Fibroblast of mammary gland (primary cell): Measurements from ENCODE around the gene RBM19.

Source experiments
- DNase-seq: peaks from one replicate; pipeline ENCODE4 v3.0.0-alpha.2; 2010; ENCODE audit warnings: low read depth
- H3K4me3 ChIP-seq: 2 replicates; pipeline ENCODE4 v1.5.1; 2011; ENCODE audit warnings: low read depth, mild to moderate bottlenecking, low read length, moderate library complexity; ENCODE audit not compliant: control insufficient read depth
- TF ChIP-seq, protein P1 (sequence below): conservative IDR thresholded peaks from 2 replicates; pipeline ENCODE4 v1.5.1; 2011; ENCODE audit warnings: low read depth, low read length, inconsistent platforms; ENCODE audit not compliant: control insufficient read depth, insufficient read depth

Gene RBM19

DNA sequence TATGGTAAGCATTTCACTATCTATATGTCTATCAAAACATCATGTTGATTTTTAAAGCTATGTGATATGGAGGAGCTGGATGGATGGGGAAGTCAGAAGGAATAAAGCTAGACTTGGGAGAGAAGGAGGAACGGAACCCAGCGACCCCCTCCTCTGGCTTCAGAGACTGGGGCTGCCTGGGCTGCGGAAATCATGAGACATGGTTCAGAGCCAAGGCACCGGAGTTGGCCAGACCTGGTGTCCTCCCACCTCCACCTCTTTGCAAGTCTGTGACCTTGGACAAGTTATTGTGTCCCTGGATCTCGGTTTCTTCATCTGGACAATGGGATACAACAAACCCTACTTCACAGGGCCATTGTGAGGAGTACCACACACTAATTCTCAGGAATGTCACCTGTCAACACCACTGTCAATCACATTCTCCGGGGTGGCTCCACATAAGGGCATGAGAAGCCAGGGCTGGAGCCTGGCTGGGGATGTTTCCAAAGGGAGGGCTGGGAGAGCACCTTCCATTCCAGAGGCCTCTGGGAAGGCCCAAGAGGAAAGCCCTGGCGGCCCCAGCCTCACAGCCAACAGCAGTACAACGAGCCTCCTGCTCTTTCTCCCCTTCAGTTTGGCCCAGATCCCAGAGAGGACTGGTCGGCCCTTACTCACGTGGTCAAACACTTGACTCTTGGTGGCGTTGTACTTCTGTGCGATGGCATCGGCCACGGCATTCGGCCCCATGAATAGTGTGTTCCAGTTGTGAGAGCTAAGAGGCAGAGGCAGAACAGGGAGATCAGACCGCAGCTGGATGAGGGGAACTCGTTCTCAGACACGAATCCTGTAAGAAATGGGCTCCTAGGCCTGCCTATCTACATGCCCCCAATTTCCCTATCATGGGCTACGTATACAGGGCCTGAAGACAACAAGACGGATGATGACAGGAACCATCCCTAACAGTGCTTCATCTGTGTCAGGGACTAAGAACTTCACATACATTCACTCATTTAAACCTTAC, 20.7 kb downstream of the RBM19 start:
- TF ChIP-seq, protein P1, sequence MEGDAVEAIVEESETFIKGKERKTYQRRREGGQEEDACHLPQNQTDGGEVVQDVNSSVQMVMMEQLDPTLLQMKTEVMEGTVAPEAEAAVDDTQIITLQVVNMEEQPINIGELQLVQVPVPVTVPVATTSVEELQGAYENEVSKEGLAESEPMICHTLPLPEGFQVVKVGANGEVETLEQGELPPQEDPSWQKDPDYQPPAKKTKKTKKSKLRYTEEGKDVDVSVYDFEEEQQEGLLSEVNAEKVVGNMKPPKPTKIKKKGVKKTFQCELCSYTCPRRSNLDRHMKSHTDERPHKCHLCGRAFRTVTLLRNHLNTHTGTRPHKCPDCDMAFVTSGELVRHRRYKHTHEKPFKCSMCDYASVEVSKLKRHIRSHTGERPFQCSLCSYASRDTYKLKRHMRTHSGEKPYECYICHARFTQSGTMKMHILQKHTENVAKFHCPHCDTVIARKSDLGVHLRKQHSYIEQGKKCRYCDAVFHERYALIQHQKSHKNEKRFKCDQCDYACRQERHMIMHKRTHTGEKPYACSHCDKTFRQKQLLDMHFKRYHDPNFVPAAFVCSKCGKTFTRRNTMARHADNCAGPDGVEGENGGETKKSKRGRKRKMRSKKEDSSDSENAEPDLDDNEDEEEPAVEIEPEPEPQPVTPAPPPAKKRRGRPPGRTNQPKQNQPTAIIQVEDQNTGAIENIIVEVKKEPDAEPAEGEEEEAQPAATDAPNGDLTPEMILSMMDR, result no peak
- DNase-seq, result no peak
- no peak overlapping the region for H3K4me3 ChIP-seq

DNA sequence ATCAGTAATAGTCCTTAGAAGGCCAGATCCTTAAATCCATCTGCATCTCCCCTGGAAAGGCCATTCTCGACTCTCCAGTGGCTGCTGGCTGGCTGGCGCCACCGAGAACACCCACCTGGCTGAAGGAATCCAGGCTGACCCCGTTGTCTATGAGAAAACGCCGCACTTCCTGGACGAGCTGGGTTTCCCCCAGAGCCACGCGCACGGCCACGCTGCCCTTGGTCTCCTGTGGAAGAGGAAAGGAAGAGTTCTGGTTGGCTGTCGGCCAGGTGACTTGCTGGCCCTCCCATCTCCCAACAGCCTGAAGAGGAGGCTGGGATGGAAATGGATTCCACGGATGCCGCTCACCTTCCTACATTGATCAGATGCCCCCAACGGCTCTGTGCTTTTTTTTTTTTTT, 23.9 kb downstream of the RBM19 start:
- DNase-seq, result no peak
- TF ChIP-seq, protein P1, result no peak
- H3K4me3 ChIP-seq, result no peak overlapping the region

DNA sequence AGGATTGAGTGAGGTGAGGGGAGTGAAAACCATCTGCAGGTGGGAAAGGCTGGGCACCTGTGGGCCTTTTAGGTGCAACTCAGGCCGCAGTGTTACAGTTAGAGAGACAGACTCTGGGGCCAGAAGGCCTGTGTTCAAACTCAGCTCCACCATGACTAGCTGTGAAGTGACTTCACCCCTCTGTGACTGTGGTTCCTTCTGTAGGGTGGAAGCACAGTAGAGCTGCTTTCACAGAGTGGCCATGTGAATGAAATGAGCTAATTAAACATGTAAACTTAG, 25.0 kb downstream of the RBM19 start:
- TF ChIP-seq, protein P1, result no peak
- no peak overlapping the region for H3K4me3 ChIP-seq
- DNase-seq, result no peak

DNA sequence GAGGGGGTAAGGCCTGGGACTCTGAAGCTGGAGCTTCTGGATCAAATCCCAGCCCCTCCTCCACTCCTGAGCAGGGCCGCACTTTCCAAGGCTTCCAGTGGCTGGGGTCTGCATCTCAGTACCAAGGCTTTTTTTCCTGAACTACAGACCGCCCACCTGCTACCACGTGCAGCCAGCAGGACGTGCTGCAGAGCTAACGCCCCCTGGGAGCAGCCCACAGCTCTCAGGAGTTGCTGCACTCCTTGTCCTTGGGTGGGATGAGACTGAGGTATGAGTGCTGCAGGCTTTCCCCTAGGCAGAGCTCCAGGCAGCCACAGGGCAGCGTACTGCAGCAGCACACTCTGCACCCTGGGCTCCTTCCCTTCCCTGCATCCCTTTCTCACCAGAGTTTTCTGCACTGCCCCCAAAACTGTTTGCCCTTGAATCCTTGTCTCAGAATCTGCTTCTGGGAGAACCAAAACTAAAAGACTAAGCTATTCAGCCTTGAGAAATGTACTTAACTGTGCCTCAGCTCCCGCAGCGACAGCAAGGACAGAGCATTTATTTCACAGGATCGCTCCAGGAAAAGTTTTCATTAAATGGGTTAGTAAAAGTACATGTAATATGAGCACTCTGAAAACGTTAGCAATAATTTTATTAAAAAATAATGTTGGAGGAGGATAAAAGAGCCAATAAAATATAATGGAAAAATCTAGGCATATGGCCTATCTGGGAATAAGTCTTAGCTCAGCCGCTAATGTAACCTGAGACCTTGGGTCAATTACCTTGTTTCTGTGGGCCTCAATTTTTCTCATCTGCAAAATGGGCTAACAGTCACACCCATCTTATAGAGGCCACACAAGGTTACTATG, 25.5 kb downstream of the RBM19 start:
- TF ChIP-seq, protein P1, result no peak
- no peak overlapping the region for H3K4me3 ChIP-seq
- no peak for DNase-seq

DNA sequence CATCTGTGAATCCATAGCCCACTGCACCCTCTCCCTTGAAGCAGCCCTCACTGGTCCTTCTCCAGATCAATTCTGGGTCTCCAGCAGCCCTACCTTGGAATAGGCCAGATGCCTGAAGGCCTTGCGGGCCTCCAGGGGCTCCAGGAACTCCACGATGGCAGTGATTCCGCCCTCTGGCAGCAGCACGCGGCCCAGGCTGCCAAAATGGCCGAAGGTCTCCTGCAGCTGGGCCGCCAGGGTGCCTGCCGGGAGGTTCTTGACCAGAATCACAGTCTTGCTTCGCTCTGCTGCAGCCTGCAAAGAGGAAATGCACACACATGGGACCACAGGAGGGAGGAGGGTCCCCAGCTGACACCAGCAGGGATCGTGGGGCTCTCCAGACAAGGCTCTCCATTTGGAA, 26.3 kb downstream of the RBM19 start:
- no peak overlapping the region for H3K4me3 ChIP-seq
- DNase-seq, result no peak
- TF ChIP-seq, protein P1, result no peak

DNA sequence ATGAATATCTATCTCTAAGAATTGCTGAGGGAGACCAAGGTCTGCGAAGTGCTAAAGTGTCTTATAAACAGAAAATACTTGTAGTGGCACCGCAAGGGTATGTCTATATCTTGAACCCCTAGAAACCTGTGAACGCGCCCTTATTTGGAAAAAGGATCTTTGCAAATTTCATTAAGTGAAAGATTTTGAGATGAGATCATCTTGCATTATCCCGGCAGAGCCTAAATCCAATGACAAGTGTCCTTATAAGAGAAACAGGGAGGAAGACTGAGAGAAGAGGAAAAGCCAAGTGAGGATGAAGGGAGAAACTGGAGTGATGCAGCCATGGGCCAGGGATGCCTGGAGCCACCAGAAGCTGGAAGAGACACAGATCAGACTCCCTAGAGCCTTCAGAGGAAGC, 27.7 kb downstream of the RBM19 start:
- DNase-seq, result no peak
- TF ChIP-seq, protein P1, result no peak
- no peak overlapping the region for H3K4me3 ChIP-seq
